DOHH2 (cell line): ENCODE data around the gene MYLK.

Experiments
- CTCF ChIP-seq: fragments of 200-600 bp; sonication (generic); IDR thresholded peaks from one replicate; pipeline ENCODE4 v1.5.1; 2014; ENCODE audit warnings: antibody characterized with exemption, mild to moderate bottlenecking, low read depth, low read length; ENCODE audit not compliant: poor library complexity, severe bottlenecking
- EZH2phosphoT487 ChIP-seq: fragments of 200-600 bp; sonication (generic); IDR thresholded peaks from 2 replicates; pipeline ENCODE4 v1.6.1; 2017; ENCODE audit warnings: borderline replicate concordance, mild to moderate bottlenecking, antibody characterized with exemption, low read length, moderate library complexity, mixed read lengths

- TF ChIP-seq CTCF (no peak), EZH2phosphoT487 (no peak)
These were observed 143.7 kb downstream of the MYLK start for GRCh38 chr3:123740391-123740822.
